ENCODE measurements around the gene RCOR3. TPM values are rescaled to one million over a fixed set of nuclear protein-coding genes. Genes with fewer than 3 reads are reported as not detected.
A peak's percentile ranks its signal among the peaks of the same experiment; 100 is the strongest.
"Not testable (repeated sequence)": the region's sequence is repeated elsewhere in the genome, so short reads cannot be mapped to it uniquely, and the experiment has no call there.

Gene RCOR3
- total RNA-seq, 1 donor from 2014 or later = 51.6 TPM

DNA sequence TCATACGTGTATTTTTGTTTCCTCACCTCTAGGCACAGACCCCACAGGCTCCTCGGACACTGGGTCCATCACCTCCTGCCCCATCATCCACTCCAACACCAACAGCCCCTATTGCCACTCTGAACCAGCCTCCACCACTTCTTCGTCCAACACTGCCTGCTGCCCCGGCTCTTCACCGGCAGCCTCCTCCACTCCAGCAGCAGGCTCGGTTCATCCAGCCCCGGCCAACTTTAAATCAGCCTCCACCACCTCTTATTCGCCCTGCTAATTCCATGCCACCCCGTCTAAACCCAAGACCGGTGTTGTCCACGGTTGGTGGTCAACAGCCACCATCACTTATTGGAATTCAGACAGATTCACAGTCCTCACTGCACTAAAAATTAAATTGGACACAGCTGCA, 54.2 kb downstream of the RCOR3 start:
- no peaks in the 10 kb centered on the region for H3K27me3 Mint-ChIP-seq (ENCODE audit: low read depth)
- no peak for TF ChIP-seq CTCF (conservative IDR thresholded peaks at IDR 0.05)
- H3K9me3 Mint-ChIP-seq = no peaks in the 10 kb centered on the region
- H3K4me3 Mint-ChIP-seq = no peak overlapping the region
- H3K27ac Mint-ChIP-seq (ENCODE audit: unreplicated experiment) = no peak overlapping the region
- H3K4me1 Mint-ChIP-seq = no peaks in the 10 kb centered on the region
- H3K36me3 Mint-ChIP-seq (ENCODE audit: low read depth) = peaks cover 10% of the 10 kb centered on the region
- DNase-seq (ENCODE audit: low read depth, low spot score) = no peak

DNA sequence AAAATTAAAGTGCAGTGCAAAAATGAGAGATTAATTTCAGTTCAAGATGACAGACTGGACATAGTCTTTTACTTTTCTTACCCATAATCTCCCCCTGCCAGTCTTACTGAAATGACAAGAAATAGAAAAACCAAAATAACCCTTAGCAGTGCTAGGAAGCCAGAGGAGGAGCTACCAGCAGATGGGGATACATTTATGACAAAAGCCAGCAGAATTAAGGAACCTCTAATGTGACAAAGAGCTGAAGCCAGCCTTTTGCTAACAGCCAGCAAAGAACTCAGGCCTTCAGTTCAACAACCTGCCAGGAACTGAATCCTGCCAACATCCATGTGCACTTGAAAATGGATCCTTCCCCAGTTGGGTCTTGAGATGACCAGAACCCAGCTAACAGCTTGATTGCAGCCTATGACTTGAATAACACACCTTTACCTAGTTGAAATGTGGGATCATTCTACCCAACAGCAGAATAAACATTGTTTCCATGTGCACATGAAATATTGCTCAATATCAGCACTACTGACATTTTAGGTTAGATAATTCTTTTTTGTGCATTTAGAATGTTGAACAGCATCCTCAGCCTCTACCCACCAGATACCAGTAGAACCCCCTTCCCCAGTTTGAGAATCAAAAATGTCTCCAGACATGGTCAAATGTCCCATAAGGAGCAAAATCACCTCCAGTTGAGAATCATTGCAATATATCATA, 59.6 kb downstream of the RCOR3 start:
- H3K4me1 Mint-ChIP-seq = no peaks in the 10 kb centered on the region
- H3K27ac Mint-ChIP-seq (ENCODE audit: unreplicated experiment) = no peak overlapping the region
- H3K9me3 Mint-ChIP-seq = no peaks in the 10 kb centered on the region
- no peaks in the 10 kb centered on the region for H3K36me3 Mint-ChIP-seq (ENCODE audit: low read depth)
- DNase-seq (ENCODE audit: low read depth, low spot score) = no peak
- peaks cover 4% of the 10 kb centered on the region for H3K27me3 Mint-ChIP-seq (ENCODE audit: low read depth)
- no peak for TF ChIP-seq CTCF (conservative IDR thresholded peaks at IDR 0.05)
- H3K4me3 Mint-ChIP-seq = no peak overlapping the region

GRCh38 chr1:211319892-211320291, 60.7 kb downstream of the RCOR3 start:
- Mint-ChIP-seq H3K4me3 (no peak overlapping the region), H3K27me3 (ENCODE audit: low read depth) (peaks cover 4% of the 10 kb centered on the region), H3K4me1 (no peaks in the 10 kb centered on the region), H3K9me3 (no peaks in the 10 kb centered on the region), H3K27ac (ENCODE audit: unreplicated experiment) (no peak overlapping the region), H3K36me3 (ENCODE audit: low read depth) (no peaks in the 10 kb centered on the region)
- TF ChIP-seq CTCF (conservative IDR thresholded peaks at IDR 0.05) = no peak
- no peak for DNase-seq (ENCODE audit: low read depth, low spot score)

GRCh38 chr1:211320980-211321379, 61.8 kb downstream of the RCOR3 start:
- H3K27ac Mint-ChIP-seq (ENCODE audit: unreplicated experiment) = no peak overlapping the region
- no peaks in the 10 kb centered on the region for H3K4me1 Mint-ChIP-seq
- no peaks in the 10 kb centered on the region for H3K36me3 Mint-ChIP-seq (ENCODE audit: low read depth)
- peaks cover 8% of the 10 kb centered on the region for H3K27me3 Mint-ChIP-seq (ENCODE audit: low read depth)
- H3K4me3 Mint-ChIP-seq = no peak overlapping the region
- H3K9me3 Mint-ChIP-seq = no peaks in the 10 kb centered on the region
- DNase-seq (ENCODE audit: low read depth, low spot score) = no peak
- TF ChIP-seq CTCF (conservative IDR thresholded peaks at IDR 0.05) = no peak

DNA sequence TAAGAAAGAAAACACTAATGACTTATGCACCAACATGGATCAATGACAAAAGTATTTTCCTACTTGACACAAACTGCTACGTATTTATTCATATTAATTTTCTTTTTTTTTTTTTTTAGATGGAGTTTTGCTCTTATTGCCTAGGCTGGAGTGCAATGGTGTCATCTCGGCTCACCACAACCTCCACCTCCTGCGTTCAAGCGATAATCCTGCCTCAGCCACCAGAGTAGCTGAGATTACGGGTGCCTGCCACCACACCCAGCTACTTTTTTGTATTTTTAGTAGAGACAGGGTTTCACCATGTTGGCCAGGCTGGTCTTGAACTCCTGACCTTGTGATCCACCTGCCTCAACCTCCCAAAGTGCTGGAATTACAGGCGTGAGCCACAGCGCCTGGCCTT, 62.5 kb downstream of the RCOR3 start:
- not testable (repeated sequence) for H3K4me3 Mint-ChIP-seq; DNase-seq (ENCODE audit: low read depth, low spot score); H3K9me3 Mint-ChIP-seq; H3K4me1 Mint-ChIP-seq; H3K27ac Mint-ChIP-seq (ENCODE audit: unreplicated experiment); H3K36me3 Mint-ChIP-seq (ENCODE audit: low read depth)
- H3K27me3 Mint-ChIP-seq (ENCODE audit: low read depth) = peaks cover 12% of the 10 kb centered on the region

DNA sequence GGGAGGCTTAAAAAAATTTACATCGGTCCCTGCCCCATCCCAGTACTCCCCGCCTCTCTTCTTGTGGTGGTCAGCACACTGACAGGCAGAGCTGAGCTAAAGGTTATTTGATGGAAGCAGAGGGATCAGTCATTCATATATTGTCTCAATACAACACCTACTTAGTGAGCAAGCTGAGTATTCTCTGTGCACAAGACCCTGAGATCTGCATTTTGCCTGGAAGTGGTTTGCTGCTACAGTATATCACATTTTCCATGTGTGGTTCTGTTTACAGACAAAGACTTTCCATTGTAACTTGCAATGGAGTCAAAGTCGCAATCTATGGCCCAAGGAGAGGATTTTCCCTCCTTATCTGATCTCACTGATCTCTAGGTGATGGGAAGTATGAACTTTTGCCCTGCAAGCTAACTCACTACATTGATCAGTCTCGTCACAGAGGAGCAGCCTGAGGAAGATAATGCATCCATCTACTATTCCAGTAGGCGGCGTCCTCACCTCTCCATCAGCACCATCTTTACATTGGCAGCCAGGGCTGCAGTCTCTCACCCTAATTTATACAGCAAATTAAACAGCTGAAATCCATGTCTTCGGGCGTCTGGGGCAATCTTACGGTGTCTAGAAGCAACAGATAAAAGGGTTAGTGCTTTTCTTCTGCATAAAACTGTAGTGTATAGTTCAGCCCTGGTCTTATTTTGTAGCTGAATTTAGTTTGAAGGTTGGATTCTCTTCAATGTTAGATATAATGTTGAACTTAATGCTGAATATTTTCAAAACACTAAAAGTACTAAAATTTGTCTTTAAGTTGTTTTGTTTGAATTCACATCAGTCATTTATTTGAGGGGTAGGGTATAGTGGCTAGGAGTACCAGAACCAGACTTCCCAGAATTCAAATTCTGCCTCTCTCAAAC, 64.2 kb downstream of the RCOR3 start:
- peak; percentile 88 for TF ChIP-seq CTCF (conservative IDR thresholded peaks at IDR 0.05)
- DNase-seq (ENCODE audit: low read depth, low spot score) = peak; percentile 61
- H3K36me3 Mint-ChIP-seq (ENCODE audit: low read depth) = no peaks in the 10 kb centered on the region
- H3K4me1 Mint-ChIP-seq = peaks cover 18% of the 10 kb centered on the region
- peaks cover 25% of the 10 kb centered on the region for H3K27me3 Mint-ChIP-seq (ENCODE audit: low read depth)
- peak overlapping the region; percentile 47 for H3K4me3 Mint-ChIP-seq
- no peaks in the 10 kb centered on the region for H3K9me3 Mint-ChIP-seq
- H3K27ac Mint-ChIP-seq (ENCODE audit: unreplicated experiment) = no peak overlapping the region
